Bronchial epithelial cell (primary cell): ENCODE data around the gene PPP1R12B. TPM values are rescaled to one million over a fixed set of nuclear protein-coding genes. Genes with fewer than 3 reads are reported as not detected.

ENCODE experiments used
- DNase-seq: peaks from one replicate; pipeline ENCODE4 v3.0.0-alpha.2; 2010; ENCODE audit warnings: low read depth
- FAIRE-seq: peaks from 2 replicates; lab custom pipeline; 2011; peaks lifted over from hg19 to GRCh38; lab: Jason Lieb, UNC
- H3K27me3 ChIP-seq: 2 replicates; pipeline ENCODE4 v1.5.1; 2011; ENCODE audit warnings: low read length; ENCODE audit not compliant: control insufficient read depth, insufficient read depth
- H3K36me3 ChIP-seq: 2 replicates; pipeline ENCODE4 v1.5.1; 2011; ENCODE audit warnings: low read length; ENCODE audit not compliant: control insufficient read depth, insufficient read depth
- H3K4me3 ChIP-seq: 2 replicates; pipeline ENCODE4 v1.5.1; 2011; ENCODE audit warnings: mild to moderate bottlenecking, low read depth, low read length, control low read depth
- total RNA-seq: library from RNA; depleted of rRNA; stranded (reverse); fragments of >200 nt; gene quantifications from 2 replicates; pipeline ENCODE4 v1.2.1, GENCODE V29; 2014
- TF ChIP-seq, protein P1 (sequence below): IDR thresholded peaks from 2 replicates; pipeline ENCODE4 v1.5.1; 2011; ENCODE audit warnings: mild to moderate bottlenecking, moderate library complexity, low read length, control low read depth, inconsistent platforms; ENCODE audit not compliant: insufficient read depth, severe bottlenecking

Gene PPP1R12B
- total RNA-seq, 1 donor from 2014 or later, result 8.7 TPM

DNA sequence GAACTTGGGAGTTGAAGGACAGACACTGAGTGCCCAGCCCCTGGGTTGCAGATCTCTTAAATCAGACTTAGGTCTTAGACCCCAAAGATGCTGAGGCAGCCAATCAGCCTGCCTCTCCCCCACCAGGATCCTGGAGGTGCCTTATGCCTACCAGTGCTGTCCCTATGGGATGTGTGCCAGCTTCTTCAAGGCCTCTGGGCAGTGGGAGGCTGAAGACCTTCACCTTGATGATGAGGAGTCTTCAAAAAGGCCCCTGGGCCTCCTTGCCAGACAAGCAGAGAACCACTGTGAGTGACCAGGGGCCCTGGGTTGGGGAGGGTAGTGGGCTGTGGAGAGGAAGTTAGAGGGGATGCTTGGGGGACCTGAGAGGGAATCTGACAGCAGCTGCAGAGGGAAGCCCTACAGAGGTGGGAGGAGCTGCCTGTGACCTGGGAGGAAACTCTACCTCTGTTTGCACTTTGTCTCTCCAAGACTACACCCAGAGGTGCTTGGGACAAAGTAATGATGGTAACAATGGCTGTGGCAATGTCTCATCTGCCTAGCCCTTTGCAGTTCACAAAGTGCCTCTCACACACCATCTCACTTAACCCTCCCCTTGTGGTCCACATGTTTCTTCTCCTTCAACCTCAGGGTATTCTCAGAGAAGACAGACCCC is 38.3 kb upstream of the PPP1R12B start:
- DNase-seq, result no peak
- FAIRE-seq, result no peak
- H3K27me3 ChIP-seq, result no peaks in the 10 kb centered on the region

DNA sequence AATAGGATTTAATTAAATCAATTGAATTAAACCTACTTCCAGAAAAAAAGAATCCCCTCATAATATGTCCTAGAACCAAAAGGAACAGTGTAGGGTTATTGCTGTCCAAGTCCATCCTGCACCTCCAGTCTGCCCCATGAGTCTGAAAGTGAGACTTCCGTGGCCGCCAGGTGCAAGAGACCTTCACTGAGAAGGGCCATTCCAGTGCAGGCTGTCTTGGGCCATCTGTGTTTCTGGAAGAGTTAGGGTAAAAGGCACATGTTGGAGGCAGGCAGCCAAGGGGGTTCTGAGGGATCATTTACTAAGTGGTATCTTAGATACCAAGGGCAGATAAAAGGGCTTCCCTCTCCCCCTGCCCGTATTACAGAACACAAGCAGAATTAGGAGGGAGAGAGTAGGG is 37.8 kb upstream of the PPP1R12B start:
- DNase-seq (no peak), FAIRE-seq (no peak)
- Histone ChIP-seq H3K27me3 (no peaks in the 10 kb centered on the region), H3K4me3 (no peak overlapping the region), H3K36me3 (no peaks in the 10 kb centered on the region)
- TF ChIP-seq, protein P1, sequence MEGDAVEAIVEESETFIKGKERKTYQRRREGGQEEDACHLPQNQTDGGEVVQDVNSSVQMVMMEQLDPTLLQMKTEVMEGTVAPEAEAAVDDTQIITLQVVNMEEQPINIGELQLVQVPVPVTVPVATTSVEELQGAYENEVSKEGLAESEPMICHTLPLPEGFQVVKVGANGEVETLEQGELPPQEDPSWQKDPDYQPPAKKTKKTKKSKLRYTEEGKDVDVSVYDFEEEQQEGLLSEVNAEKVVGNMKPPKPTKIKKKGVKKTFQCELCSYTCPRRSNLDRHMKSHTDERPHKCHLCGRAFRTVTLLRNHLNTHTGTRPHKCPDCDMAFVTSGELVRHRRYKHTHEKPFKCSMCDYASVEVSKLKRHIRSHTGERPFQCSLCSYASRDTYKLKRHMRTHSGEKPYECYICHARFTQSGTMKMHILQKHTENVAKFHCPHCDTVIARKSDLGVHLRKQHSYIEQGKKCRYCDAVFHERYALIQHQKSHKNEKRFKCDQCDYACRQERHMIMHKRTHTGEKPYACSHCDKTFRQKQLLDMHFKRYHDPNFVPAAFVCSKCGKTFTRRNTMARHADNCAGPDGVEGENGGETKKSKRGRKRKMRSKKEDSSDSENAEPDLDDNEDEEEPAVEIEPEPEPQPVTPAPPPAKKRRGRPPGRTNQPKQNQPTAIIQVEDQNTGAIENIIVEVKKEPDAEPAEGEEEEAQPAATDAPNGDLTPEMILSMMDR, result no peak

More for the DNA sequence above, 38.3 kb upstream of the PPP1R12B start:
- Histone ChIP-seq H3K36me3 (no peaks in the 10 kb centered on the region), H3K4me3 (no peak overlapping the region)
- TF ChIP-seq, protein P1, result no peak

- no peaks in the 10 kb centered on the region for H3K36me3 ChIP-seq
- TF ChIP-seq, protein P1, result no peak
- no peaks in the 10 kb centered on the region for H3K27me3 ChIP-seq
- DNase-seq, result no peak
- no peak for FAIRE-seq
- no peak overlapping the region for H3K4me3 ChIP-seq
Measured at GRCh38 chr1:202311875-202312635, 36.4 kb upstream of the PPP1R12B start.

DNA sequence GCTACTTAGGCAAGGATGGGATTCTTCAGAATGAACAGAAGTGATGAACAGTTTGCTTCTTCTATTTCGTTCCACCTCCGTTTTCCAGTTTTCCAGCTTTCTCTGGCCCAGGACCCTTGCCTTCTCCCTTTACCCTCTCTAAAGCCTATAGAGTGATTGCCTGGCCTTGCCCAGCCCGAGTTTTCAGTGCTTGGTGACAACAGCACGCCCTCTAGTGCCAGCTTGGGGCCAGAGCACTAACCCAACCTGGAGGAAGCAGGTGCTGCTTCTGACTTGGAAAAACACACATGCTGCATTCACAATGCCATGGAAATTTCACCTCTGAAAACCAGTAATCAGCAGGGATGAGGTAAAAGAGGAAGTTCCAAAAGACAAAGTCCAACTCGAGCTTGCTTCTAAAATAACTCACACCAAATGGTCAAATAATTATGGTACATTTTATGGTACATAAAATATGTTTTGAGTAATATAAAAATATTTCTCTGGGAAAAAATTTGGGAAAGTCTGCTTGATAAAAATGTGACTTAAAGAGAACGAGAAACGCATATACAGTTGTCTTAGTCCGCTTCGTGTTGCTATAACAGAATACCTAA is 32.8 kb upstream of the PPP1R12B start:
- DNase-seq, result peak; percentile 68
- no peak for FAIRE-seq
- Histone ChIP-seq H3K27me3 (no peaks in the 10 kb centered on the region), H3K36me3 (no peaks in the 10 kb centered on the region), H3K4me3 (no peak overlapping the region)
- TF ChIP-seq, protein P1, result peak; percentile 98

GRCh38 chr1:202316186-202316585 is 32.3 kb upstream of the PPP1R12B start:
- TF ChIP-seq, protein P1, result no peak
- H3K27me3 ChIP-seq, result no peaks in the 10 kb centered on the region
- FAIRE-seq (no peak), DNase-seq (no peak)
- no peak overlapping the region for H3K4me3 ChIP-seq
- H3K36me3 ChIP-seq, result no peaks in the 10 kb centered on the region
